Hematopoietic multipotent progenitor cell (in vitro differentiated cells): ENCODE results near the gene RPP25L. TPM values are rescaled to one million over a fixed set of nuclear protein-coding genes. Genes with fewer than 3 reads are reported as not detected.
"Not testable (repeated sequence)": the region's sequence is repeated elsewhere in the genome, so short reads cannot be mapped to it uniquely, and the experiment has no call there.

Experiments
- DNase-seq, 3 donors: peaks; one replicate each; pipeline ENCODE4 v3.0.0-alpha.2; 2011 to 2015; ENCODE audit warnings: low read depth in 2 of 3, low spot score in 2 of 3
- total RNA-seq: library from RNA; depleted of rRNA; stranded (reverse); fragments of >200 nt; gene quantifications from one replicate; pipeline ENCODE4 v1.2.3, GENCODE V29; 2012

The RPP25L gene, protein sequence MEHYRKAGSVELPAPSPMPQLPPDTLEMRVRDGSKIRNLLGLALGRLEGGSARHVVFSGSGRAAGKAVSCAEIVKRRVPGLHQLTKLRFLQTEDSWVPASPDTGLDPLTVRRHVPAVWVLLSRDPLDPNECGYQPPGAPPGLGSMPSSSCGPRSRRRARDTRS
- total RNA-seq: 61.7 TPM

DNA sequence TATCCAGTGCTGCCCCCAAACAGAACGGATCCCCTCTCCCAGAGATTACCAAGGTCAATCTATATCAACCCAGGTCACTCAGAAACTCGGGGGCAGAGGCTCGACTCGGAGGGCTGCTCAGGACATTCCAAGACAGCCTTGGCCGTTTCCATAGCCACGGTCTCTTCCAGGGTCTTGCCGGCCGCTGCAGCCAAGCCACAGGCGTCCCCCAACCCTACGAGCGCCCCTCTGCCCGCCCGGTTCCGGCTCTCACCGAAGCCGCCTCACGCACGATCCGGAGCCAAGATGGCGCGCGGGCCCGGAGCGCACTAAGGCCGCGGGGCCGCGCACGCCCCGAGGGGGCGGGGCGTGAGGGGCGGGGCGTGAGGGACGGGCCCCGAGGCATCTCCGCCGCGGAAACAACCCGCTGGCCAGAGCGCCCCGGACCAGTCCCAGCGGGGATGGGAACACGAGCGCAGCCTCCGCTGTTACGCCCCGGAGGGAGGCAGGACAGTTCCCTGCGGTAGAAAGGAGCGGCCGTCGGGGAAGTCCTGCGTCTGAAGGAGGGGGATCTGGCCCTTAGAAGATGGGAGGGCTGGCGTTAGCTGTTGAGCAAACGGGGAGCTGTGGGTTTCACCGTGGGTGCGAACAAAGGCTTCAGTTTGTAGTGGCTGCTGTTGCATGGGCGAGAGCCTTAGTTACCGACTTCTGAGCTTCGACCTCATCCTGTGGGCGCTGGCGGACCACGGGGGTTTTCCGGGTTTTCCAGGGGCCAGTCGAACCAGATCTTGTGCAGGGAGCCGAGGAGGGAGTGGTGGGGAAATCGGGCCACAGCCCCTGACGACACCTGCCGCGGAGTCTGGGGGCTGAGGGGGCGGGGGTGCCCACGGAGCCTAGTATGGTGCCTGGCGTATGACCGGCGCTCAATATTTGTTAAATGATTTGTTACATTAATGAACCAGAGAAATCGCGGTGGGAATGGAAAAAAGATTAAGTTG is at the start of gene RPP25L:
Gene RPP25L (minus strand): TSS at position 287 of the 977 bp plus-strand sequence. CDS start 801 bp downstream, outside the sequence.
- DNase-seq: peak; percentile 81 to 89 (median 81)

GRCh38 chr9:34659592-34660253 is 47.8 kb upstream of the RPP25L start:
- DNase-seq: no peak

DNA sequence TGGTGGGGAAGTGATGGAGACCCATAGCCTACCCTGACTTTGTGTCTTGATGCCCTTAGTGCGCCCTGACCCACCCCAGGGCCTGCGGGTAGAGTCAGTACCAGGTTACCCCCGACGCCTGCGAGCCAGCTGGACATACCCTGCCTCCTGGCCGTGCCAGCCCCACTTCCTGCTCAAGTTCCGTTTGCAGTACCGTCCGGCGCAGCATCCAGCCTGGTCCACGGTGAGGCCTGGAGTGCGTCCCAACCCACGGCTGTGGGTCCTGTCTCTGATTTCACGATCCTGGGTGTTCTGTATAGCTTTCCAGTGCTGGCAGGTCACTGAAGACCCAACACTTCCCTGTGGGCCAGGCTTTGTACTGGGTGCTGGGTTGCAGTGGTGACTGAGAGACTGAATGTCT is 46.6 kb upstream of the RPP25L start:
- no peak for DNase-seq

GRCh38 chr9:34656992-34657391 is 45.1 kb upstream of the RPP25L start:
- DNase-seq: no peak

DNA sequence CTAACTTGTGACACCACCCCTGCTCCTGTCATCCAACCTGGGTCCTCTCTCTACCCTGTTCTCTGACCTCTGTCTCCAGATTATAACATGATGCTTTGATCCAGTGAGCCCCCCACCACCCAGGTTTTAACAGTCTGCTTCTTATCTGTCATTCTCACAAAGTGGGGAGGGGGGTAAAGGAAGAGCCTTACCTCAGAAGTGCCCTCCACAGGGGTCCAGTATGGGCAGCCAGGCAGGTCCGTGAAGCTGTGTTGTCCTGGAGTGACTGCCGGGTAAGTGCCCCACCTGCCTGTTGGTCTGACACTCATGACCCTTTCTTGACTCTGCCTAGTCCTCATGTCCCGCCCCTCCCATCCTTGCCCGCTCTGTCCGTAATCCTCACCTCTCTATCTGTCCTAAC is 43.5 kb upstream of the RPP25L start:
- no peak for DNase-seq

- DNase-seq: no peak
Measured at GRCh38 chr9:34654323-34655051, 42.6 kb upstream of the RPP25L start.

DNA sequence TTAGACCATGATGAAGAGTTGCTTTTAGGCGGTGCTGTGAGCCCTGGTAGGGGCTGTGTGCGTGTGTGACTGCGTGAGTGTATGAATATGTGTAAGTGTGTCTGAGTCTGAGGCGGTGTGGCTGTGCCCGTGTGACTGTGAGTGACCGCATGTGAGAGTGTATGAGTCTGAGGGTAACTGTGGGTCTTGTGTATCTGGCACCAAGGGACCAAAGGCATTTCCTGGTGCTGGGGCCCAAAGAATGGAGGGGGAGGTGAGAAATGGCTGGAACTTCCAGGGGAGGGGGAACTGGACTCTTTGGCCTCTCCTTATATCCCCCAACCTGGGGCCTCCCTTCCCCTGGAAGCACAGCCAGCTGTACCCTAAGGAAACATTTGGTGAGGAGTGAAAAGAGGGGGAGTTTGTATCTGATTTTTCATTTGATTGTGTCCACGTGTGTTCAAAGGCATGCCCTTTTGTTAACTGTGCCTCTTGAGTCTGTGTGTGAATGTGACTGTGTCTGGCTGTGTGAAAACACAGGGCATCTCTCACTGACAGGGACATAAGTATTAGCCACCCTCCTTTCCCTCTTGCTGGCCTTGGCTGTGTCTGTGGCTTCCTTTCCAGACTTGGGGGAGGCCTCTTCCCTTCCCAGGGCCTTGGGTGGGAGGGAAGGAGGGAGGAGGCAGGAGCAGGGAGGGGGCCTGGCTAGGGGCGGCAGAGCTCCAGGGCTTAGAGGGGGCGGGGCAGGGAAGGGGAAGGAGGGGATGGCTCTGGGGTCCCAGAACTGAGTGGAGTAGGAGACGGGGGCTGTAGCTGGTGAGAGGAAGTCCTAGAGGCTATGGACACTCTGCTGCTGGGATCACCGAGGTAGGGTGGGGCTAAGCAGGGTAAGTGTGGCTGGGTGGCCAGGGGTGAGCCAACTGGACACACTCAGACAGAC is 41.5 kb upstream of the RPP25L start:
- DNase-seq: no peak

- no peak for DNase-seq
Measured at GRCh38 chr9:34652602-34653000, 40.7 kb upstream of the RPP25L start.

DNA sequence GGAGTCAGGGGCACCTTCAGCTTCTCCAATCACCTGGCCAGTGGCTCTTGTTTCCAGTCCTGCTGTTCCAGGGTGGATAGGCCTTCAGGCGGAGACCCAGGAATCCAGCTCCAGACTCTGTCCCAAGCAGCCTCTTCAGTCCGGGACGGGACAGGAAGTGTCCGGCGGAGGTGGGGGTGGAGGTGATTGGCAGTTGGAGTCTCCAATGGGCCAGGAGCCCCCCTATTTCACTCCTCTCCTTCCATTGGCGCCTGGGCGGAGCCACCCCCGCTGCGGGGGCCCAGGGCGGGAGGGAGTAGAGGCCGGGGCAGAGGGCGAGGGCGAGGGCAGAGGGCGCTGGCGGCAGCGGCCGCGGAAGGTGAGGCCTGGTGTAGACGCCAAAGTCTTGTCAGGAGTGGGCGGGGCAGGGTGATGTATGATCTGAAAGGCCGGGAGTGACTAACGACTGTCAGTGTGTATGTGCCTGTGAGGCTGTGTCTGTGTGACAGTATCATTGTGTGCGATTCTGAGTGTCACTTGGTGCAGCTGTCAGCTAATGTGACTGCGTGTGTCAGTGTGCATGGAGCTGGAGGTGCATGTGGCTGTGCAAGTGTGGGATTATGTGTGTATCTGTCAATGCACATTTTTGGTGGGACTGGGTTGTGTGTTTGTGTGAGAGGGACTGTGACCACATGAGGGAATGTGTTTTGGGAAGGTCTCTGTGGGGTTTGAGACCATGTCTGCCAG is 40.1 kb upstream of the RPP25L start, which contains the start of gene IL11RA:
Gene IL11RA (plus strand): TSS at position 310 of the 726 bp plus-strand sequence. CDS start 3,033 bp downstream, outside the sequence.
- DNase-seq: peak in 2 of 3 donors; percentile 36 to 50

DNA sequence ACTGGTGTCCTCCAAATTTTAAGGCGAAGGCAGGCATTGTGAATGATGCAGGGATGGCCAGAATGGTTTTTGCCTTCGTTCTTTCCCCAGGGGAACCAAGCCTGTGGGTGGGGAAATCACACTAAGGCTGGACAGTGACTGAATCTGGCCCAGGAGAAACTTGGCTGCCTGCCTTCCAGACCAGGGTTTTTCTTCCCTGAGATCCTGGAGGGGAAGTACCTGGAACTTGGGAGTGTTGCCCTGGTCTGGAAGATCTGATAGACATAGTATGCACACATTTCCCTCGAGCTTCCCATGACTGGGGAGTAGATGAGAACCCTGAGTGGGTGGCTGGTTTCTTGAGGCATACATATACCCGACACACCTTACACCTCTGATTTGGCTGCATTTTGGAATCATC is 39.4 kb upstream of the RPP25L start:
- no peak for DNase-seq

DNA sequence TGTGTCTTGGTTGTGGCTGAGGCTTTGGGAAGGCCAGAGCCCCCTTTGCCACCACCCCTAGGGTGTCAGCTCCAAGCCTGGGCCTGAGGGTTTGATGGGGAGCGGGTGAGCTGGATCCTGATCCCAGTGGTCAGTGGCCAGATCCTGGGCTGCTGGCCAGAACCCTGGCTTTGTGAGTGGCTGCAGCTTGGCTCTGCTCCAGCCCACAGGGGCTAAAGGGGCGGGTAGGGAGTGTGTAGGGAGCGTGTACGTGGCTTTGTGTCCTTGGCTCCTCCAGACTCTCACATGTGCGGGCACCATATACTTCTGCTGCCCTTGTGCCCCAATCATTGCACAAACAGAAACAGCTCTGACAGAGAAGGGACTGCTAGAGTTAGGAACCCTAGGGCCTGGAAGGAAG is 38.9 kb upstream of the RPP25L start:
- no peak for DNase-seq

DNA sequence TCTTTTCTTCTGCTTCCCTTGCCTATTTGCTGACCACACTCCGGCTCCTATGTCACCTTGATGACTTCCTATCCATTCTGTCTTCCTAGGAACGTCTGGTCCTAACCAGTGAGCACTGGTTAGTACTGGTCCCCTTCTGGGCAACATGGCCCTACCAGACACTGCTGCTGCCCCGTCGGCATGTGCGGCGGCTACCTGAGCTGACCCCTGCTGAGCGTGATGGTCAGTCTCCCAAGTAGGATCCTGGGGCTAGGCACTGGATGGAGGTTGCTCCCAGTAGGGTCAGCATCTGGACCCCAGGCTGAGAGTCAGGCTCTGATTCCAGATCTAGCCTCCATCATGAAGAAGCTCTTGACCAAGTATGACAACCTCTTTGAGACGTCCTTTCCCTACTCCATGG is 36.8 kb upstream of the RPP25L start:
- no peak for DNase-seq

- DNase-seq: no peak
Measured at GRCh38 chr9:34647651-34648050, 35.8 kb upstream of the RPP25L start.

GRCh38 chr9:34647084-34647403 is 35.1 kb upstream of the RPP25L start:
- DNase-seq: no peak

- DNase-seq: peak; percentile 83 to 97 (median 92)
Measured at GRCh38 chr9:34646211-34647083, 34.5 kb upstream of the RPP25L start, which contains the start of gene GALT. TSS of gene GALT (plus strand) at chr9:34646675. CDS start at chr9:34646705, 30 bp downstream.

GRCh38 chr9:34644766-34645314 is 32.9 kb upstream of the RPP25L start:
- DNase-seq: no peak

- no peak for DNase-seq
Measured at GRCh38 chr9:34642679-34643078, 30.8 kb upstream of the RPP25L start.

- DNase-seq: not testable (repeated sequence)
Measured at GRCh38 chr9:34639322-34639721, 27.4 kb upstream of the RPP25L start.
